Spinal cord (tissue), 10 donors: Measurements from ENCODE around the gene STK32B. TPM values are rescaled to one million over a fixed set of nuclear protein-coding genes. Genes with fewer than 3 reads are reported as not detected.

Experiments used
- DNase-seq, 6 donors: peaks; one replicate each; pipeline versions ENCODE4 v3.0.0 to v3.0.0-alpha.2; 2013 to 2015; ENCODE audit warnings: low spot score in 6 of 6, low read depth in 4 of 6
- H3K27ac ChIP-seq: one replicate; pipeline ENCODE4 v1.5.1; 2013; ENCODE audit warnings: low read depth, low read length, control low read depth
- H3K27me3 ChIP-seq: one replicate; pipeline ENCODE4 v1.6.1; 2013; ENCODE audit warnings: low read length; ENCODE audit not compliant: control insufficient read depth, insufficient read depth
- H3K36me3 ChIP-seq: one replicate; pipeline ENCODE4 v1.6.1; 2013; ENCODE audit warnings: low read length; ENCODE audit not compliant: control insufficient read depth, insufficient read depth
- H3K4me1 ChIP-seq: one replicate; pipeline ENCODE4 v1.6.1; 2013; ENCODE audit warnings: low read length; ENCODE audit not compliant: control insufficient read depth, insufficient read depth
- H3K4me3 ChIP-seq: one replicate; pipeline ENCODE4 v1.5.1; 2013; ENCODE audit warnings: low read depth, low read length, control low read depth
- H3K9me3 ChIP-seq: one replicate; pipeline ENCODE4 v1.6.1; 2013; ENCODE audit warnings: low read length; ENCODE audit not compliant: control insufficient read depth, insufficient read depth
- WGBS: methylation state at CpG from one replicate; pipeline ENCODE4 v1.1.5; 2013; ENCODE audit warnings: missing lambda C conversion rate; ENCODE audit not compliant: insufficient coverage; 5-methylcytosine and 5-hydroxymethylcytosine counted together
- polyA plus RNA-seq, 2 donors: library from polyadenylated mRNA; unstranded; fragments of 120-200 nt; gene quantifications; one replicate each; pipeline ENCODE4 v1.2.1, GENCODE V29; 2013; ENCODE audit not compliant: insufficient read length in 2 of 2
- total RNA-seq, 2 donors: library from RNA; depleted of rRNA in 1 of 2; stranded (reverse); fragments of 120-200 nt in 1 of 2; fragments of >200 nt in 1 of 2; gene quantifications; one replicate each; pipeline versions ENCODE4 v1.2.3 to v1.2.4, GENCODE V29; 2013 to 2014
- donor health status: healthy.

Gene STK32B
- total and polyA plus RNA-seq, 4 donors, result 7.0 to 25.6 (median 19.0) TPM

DNA sequence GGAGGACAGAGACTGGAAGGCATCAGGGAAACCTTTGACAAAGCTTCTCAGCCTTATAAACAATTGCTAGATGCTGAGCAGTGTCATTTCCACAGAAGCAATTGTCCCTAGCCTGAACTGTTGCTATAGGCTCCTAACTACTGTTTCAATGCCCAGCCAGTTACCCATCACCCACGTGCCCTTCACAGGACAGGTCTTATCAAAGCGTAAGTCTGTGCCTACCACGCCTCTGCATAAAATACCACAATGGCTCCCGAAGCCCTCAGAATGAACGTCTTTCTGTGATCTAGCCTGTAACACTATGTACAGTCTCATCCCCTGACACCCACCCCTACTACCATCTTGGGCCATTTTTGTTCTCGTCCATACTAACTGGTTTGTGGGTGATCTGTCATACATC lies 134.3 kb downstream of the STK32B start:
- WGBS, result 89% methylated on average over 6 of the region's 6 CpGs
- Histone ChIP-seq H3K4me1 (peaks cover 8% of the 10 kb centered on the region), H3K27me3 (no peaks in the 10 kb centered on the region), H3K4me3 (no peak overlapping the region), H3K36me3 (no peaks in the 10 kb centered on the region), H3K27ac (no peak overlapping the region), H3K9me3 (no peaks in the 10 kb centered on the region)
- no peak for DNase-seq

DNA sequence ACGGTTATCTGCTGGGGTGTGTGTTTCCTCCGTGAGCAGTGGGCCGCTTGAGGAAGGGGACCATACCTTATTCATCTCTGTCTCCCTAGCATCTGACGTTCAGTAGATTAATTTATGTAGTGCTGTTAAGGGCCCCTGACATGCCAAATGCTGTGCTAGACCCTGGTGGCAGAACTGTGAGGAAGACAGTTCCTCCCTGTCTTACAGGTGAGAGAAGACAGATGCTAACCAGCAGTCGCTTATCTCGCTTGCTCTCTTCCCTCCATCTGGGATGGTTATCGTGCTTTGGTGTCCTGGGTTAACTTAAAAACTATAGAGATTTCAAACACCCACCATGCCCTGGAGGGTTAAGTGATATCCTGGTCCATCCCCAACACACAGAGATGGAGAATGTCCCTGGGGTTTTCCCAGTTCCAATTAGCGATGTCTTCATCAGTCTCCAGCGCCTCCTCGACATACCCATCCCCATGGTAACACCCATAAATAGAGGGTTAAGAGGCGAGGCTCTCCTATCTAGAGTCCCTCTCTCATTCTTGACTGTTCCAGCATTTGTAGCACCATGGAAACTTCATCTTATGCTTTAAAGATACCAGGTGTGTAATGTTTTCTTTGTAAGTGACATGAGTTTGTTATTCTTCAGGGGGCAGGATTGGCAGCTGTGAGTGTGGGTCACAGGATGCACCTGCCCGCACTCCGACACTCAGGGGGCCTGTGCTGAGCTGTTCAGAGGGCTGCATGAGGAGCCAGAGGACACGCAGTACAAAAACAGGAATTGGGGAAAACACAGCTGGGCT lies 135.2 kb downstream of the STK32B start:
- Histone ChIP-seq H3K27me3 (no peaks in the 10 kb centered on the region), H3K9me3 (no peaks in the 10 kb centered on the region), H3K4me3 (no peak overlapping the region), H3K36me3 (no peaks in the 10 kb centered on the region), H3K4me1 (peaks cover 8% of the 10 kb centered on the region), H3K27ac (no peak overlapping the region)
- DNase-seq, result no peak
- WGBS, result 86% methylated on average over 6 of the region's 14 CpGs

GRCh38 chr4:5188130-5188529 lies 136.8 kb downstream of the STK32B start:
- Histone ChIP-seq H3K4me1 (peaks cover 8% of the 10 kb centered on the region), H3K36me3 (no peaks in the 10 kb centered on the region), H3K27me3 (no peaks in the 10 kb centered on the region), H3K27ac (no peak overlapping the region), H3K9me3 (no peaks in the 10 kb centered on the region), H3K4me3 (no peak overlapping the region)
- WGBS, result 68% methylated on average over 10 of the region's 10 CpGs
- peak in 1 of 6 donors; percentile 90 for DNase-seq

DNA sequence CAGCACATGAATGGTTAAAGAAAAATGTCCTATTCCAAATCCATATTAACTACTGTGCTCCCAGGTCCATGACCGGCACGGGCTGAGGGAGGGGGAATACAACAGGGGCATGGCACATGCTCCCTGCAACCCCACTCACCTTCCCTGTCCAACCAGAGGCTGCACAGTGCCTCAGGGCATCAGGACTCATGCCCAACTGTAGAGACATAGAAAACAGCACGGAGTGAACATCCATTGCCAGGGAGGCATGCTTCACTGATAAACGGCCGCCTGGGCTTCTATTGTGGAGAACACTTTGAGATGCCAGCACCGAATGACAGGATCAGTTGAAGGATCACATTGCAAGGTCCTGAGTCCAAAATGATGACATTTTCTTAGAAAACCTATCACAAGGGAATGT lies 140.6 kb downstream of the STK32B start:
- no peaks in the 10 kb centered on the region for H3K36me3 ChIP-seq
- H3K4me1 ChIP-seq, result peaks cover 2% of the 10 kb centered on the region
- H3K27ac ChIP-seq, result no peak overlapping the region
- no peaks in the 10 kb centered on the region for H3K27me3 ChIP-seq
- no peak overlapping the region for H3K4me3 ChIP-seq
- WGBS, result 47% methylated on average over 4 of the region's 6 CpGs
- DNase-seq, result peak in 1 of 6 donors; percentile 34
- H3K9me3 ChIP-seq, result no peaks in the 10 kb centered on the region

- H3K4me3 ChIP-seq, result no peak overlapping the region
- no peaks in the 10 kb centered on the region for H3K36me3 ChIP-seq
- no CpG with 5 or more reads among the region's 6 CpGs for WGBS
- no peak overlapping the region for H3K27ac ChIP-seq
- no peaks in the 10 kb centered on the region for H3K4me1 ChIP-seq
- peak in 1 of 6 donors; percentile 25 for DNase-seq
- H3K9me3 ChIP-seq, result no peaks in the 10 kb centered on the region
- H3K27me3 ChIP-seq, result no peaks in the 10 kb centered on the region
Observed at GRCh38 chr4:5192271-5192670, 141.0 kb downstream of the STK32B start.

- H3K27ac ChIP-seq, result no peak overlapping the region
- 94% methylated on average over 7 of the region's 12 CpGs for WGBS
- no peaks in the 10 kb centered on the region for H3K36me3 ChIP-seq
- no peaks in the 10 kb centered on the region for H3K4me1 ChIP-seq
- H3K4me3 ChIP-seq, result no peak overlapping the region
- no peaks in the 10 kb centered on the region for H3K27me3 ChIP-seq
- no peak for DNase-seq
- no peaks in the 10 kb centered on the region for H3K9me3 ChIP-seq
Observed at GRCh38 chr4:5192678-5193077, 141.4 kb downstream of the STK32B start.

DNA sequence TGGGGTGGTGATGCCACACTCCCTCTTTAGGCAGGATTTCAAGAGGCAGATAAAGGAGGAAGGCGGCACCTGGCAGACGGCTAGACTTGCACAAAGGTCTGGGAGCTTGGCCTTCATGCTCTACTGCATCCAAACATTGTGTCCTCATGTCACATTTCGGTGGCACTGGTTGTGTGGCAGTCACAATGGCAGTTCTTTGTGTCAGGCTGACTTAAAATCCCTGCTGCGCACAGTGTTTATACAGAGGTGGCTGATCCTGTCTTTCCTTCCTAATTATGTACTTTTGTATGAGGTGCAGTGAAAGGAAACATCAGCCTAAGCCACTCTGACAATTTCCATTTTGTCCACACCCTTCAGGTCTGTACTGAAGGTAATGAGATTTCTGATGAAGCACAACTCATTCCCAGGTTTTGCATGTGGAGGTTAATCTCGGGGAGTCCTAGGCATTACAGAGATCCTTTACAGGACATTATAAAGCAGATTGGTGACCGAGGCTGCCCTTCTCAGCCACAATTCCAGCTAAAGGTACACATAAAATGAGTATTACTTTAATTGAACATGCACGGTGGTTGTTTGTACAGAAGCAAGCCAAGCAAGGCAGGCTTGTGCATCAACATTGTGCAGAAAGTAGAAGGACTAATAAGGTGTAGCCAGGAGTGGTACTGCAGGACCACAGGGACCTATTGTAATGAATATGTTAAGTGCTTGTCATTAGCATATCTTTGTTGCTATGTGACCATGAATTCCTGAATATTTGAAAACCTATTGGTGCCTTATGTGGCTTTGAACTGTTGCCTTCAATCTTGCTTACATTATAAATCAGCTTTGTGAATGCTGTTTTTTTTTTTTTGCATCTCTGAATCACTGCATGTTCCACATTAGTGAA lies 147.6 kb downstream of the STK32B start:
- Histone ChIP-seq H3K9me3 (peaks cover 2% of the 10 kb centered on the region), H3K27me3 (no peaks in the 10 kb centered on the region), H3K27ac (no peak overlapping the region), H3K4me1 (peaks cover 3% of the 10 kb centered on the region), H3K36me3 (no peaks in the 10 kb centered on the region), H3K4me3 (no peak overlapping the region)
- WGBS, result 29% methylated on average over 3 of the region's 7 CpGs
- peak in 2 of 6 donors; percentile 19 to 73 for DNase-seq

- Histone ChIP-seq H3K36me3 (no peaks in the 10 kb centered on the region), H3K4me1 (peaks cover 3% of the 10 kb centered on the region), H3K4me3 (no peak overlapping the region), H3K9me3 (peaks cover 2% of the 10 kb centered on the region), H3K27ac (no peak overlapping the region), H3K27me3 (no peaks in the 10 kb centered on the region)
- 50% methylated on average over 1 of the region's 2 CpGs for WGBS
- no peak for DNase-seq
Observed at GRCh38 chr4:5199912-5200311, 148.6 kb downstream of the STK32B start.

DNA sequence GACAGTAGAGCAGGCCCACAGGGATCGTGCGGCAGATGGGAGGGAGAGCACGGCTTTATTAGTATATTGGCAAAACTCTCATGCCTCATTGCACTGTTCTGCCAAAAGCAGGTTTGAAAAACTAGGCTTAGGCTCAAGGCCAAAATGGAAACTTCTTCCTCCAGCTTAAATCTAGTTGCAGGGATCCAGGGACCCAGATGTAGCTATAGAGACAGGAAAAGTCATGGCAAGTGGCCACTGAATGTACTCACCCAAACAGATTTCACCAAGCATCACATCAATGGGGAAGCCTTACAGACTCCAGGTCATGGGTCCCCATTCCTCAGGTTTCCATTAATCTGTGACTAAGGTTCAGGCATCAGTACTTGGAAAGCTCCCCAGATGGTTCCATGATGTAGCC lies 149.2 kb downstream of the STK32B start:
- no peaks in the 10 kb centered on the region for H3K27me3 ChIP-seq
- peak in 1 of 6 donors; percentile 20 for DNase-seq

More for the DNA sequence above, 149.2 kb downstream of the STK32B start:
- Histone ChIP-seq H3K27ac (no peak overlapping the region), H3K4me3 (no peak overlapping the region), H3K36me3 (no peaks in the 10 kb centered on the region), H3K9me3 (peaks cover 2% of the 10 kb centered on the region), H3K4me1 (peaks cover 3% of the 10 kb centered on the region)
- WGBS, result 53% methylated on average over 3 of the region's 3 CpGs
